ENCODE data around the gene GPLD1.

GPLD1 gene

GRCh38 chr6:24497254-24497970 is 8.0 kb upstream of the GPLD1 start:
- DNase-seq (ENCODE audit: insufficient read length) (no peak), FAIRE-seq (no peak)
- no peak for TF ChIP-seq TAF1 (IDR thresholded peaks at IDR 0.05; ENCODE audit: borderline replicate concordance, low read depth, low read length)
- TF ChIP-seq POLR2A (IDR thresholded peaks at IDR 0.05; ENCODE audit: low read depth, low read length) = no peak
- TF ChIP-seq POLR2AphosphoS5 (IDR thresholded peaks at IDR 0.05; ENCODE audit: low read depth, low read length) = no peak

DNA sequence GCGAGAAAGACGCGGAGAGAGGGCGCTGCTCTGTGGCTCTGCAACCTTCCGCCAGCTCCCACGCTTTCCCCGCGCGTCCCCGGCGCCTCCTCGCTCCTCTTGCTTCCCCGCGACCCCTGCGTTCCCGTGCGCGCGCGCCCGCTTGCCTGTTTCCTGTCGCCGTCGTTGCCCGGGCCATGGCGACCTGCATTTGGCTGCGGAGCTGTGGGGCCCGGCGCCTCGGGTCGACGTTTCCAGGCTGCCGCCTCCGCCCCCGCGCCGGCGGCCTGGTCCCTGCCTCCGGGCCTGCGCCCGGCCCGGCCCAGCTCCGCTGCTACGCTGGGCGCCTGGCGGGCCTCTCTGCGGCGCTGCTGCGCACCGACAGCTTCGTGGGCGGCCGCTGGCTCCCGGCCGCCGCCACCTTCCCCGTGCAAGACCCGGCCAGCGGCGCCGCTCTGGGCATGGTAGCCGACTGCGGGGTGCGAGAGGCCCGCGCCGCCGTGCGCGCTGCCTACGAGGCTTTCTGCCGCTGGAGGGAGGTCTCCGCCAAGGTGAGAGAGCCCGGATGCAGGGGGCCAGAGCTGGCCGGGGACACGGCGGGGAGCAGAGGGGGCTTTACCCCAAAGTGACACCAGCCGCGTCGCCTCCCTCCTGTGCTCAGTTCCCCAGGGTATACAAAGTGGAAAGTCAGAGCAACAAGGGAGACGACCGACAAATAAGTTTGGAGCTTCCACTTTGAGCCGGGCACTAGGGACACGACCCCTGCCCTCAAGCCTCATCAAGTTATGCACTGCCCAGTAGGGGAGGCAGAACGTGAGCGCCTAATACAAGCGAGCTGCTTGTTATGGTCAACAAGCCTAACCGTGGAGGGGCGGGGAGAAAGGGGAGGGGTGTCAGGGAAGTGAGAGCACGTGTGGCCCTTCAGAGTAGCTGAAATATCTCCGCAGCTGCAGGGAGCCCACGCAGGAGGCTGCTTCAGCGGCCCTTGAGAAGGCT is 5.7 kb upstream of the GPLD1 start, which contains the start of gene ALDH5A1:
Gene ALDH5A1, plus strand, starts transcription at position 149 of the 975 bp plus-strand sequence. Its CDS starts 28 bp downstream, at position 177.
- DNase-seq (ENCODE audit: insufficient read length) (peak; percentile 66), FAIRE-seq (peak; percentile 83)
- TF ChIP-seq POLR2AphosphoS5 (IDR thresholded peaks at IDR 0.05; ENCODE audit: low read depth, low read length) = no peak
- TF ChIP-seq TAF1 (IDR thresholded peaks at IDR 0.05; ENCODE audit: borderline replicate concordance, low read depth, low read length) = no peak
- no peak; the same call in 1 of the 2 replicates for TF ChIP-seq POLR2A (IDR thresholded peaks at IDR 0.05; ENCODE audit: low read depth, low read length)

GRCh38 chr6:24493945-24494820 is 4.8 kb upstream of the GPLD1 start:
- DNase-seq (ENCODE audit: insufficient read length) (no peak), FAIRE-seq (peak; percentile 65)
- no peak for TF ChIP-seq POLR2A (IDR thresholded peaks at IDR 0.05; ENCODE audit: low read depth, low read length)
- no peak for TF ChIP-seq POLR2AphosphoS5 (IDR thresholded peaks at IDR 0.05; ENCODE audit: low read depth, low read length)
- TF ChIP-seq TAF1 (IDR thresholded peaks at IDR 0.05; ENCODE audit: borderline replicate concordance, low read depth, low read length) = no peak

DNA sequence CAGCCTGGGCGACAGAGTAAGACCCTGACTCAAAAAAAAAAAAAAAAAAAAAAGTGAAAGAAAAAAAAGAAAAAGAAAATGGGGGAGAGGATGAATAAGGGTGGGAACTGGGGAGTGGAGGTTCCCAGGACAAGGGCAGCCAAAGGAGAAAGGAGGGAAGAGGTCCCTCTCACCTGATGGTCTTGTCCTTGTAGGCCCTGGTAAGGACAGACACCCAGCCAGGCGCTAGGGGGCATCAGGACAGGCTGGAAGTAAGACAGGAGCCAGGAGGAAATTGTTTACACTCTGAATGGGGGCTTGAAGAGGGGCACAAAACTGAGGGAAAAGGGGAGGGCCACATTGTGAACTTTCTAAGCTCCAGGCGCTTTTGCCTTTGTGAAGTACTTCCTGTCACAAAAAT is 3.1 kb upstream of the GPLD1 start:
- FAIRE-seq (no peak), DNase-seq (ENCODE audit: insufficient read length) (no peak)
- TF ChIP-seq POLR2A (IDR thresholded peaks at IDR 0.05; ENCODE audit: low read depth, low read length) = no peak

GRCh38 chr6:24490948-24491347 is 1.6 kb upstream of the GPLD1 start:
- no peak for TF ChIP-seq POLR2AphosphoS5 (IDR thresholded peaks at IDR 0.05; ENCODE audit: low read depth, low read length)
- no peak for TF ChIP-seq TAF1 (IDR thresholded peaks at IDR 0.05; ENCODE audit: borderline replicate concordance, low read depth, low read length)
- no peak for FAIRE-seq
- DNase-seq (ENCODE audit: insufficient read length) = no peak

GRCh38 chr6:24489881-24490280 is 503 bp upstream of the GPLD1 start:
- TF ChIP-seq TAF1 (IDR thresholded peaks at IDR 0.05; ENCODE audit: borderline replicate concordance, low read depth, low read length) (no peak), POLR2AphosphoS5 (IDR thresholded peaks at IDR 0.05; ENCODE audit: low read depth, low read length) (no peak), POLR2A (IDR thresholded peaks at IDR 0.05; ENCODE audit: low read depth, low read length) (no peak)
- DNase-seq (ENCODE audit: insufficient read length) (no peak), FAIRE-seq (no peak)

GRCh38 chr6:24486065-24486464 is 3.3 kb downstream of the GPLD1 start:
- FAIRE-seq = no peak
- no peak for TF ChIP-seq POLR2A (IDR thresholded peaks at IDR 0.05; ENCODE audit: low read depth, low read length)
- TF ChIP-seq POLR2AphosphoS5 (IDR thresholded peaks at IDR 0.05; ENCODE audit: low read depth, low read length) = no peak
- TF ChIP-seq TAF1 (IDR thresholded peaks at IDR 0.05; ENCODE audit: borderline replicate concordance, low read depth, low read length) = no peak
- no peak for DNase-seq (ENCODE audit: insufficient read length)

GRCh38 chr6:24484657-24485323 is 4.6 kb downstream of the GPLD1 start:
- FAIRE-seq (no peak), DNase-seq (ENCODE audit: insufficient read length) (no peak)
- TF ChIP-seq TAF1 (IDR thresholded peaks at IDR 0.05; ENCODE audit: borderline replicate concordance, low read depth, low read length) = no peak
- no peak for TF ChIP-seq POLR2A (IDR thresholded peaks at IDR 0.05; ENCODE audit: low read depth, low read length)
- no peak for TF ChIP-seq POLR2AphosphoS5 (IDR thresholded peaks at IDR 0.05; ENCODE audit: low read depth, low read length)

DNA sequence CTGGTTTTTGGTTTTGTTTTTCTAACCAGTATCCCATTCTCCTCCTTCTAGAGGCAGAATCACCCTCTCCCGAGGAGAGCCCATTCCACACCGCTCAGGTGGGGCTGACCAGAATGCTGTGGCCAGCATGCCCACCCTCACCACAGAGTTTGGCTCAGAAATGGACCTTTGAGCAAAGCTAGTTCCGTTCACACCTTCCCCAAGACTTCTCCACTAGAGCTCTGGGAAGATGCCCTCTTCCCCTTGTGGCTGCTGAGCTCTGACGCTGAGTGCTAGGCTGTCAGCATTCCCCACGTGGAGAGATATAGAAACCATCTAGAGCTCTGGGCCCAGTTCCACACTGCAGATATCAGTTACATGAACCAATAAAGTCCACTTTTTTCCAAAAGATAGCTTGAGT is 7.9 kb downstream of the GPLD1 start:
- no peak for FAIRE-seq

DNA sequence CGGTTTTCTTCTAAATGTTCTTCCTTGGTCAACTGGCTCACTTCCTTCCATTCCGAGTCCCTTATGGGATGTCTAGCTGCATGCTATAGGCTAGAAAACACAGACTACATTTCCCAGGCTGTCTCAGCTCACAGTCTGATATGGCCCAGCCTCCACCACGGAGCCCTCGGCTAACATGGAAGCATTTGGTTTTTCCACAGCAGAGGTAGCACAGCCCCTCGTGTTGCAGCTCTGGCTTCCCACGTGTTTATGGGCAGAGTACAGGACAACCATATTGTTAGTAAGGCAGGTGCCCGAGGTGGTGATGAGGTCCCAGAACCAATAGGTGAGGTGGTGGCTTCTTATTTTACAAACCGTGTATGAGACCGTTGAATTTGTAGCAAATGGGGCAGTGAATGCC is 8.7 kb downstream of the GPLD1 start:
- no peak for TF ChIP-seq POLR2A (IDR thresholded peaks at IDR 0.05; ENCODE audit: low read depth, low read length)
- TF ChIP-seq POLR2AphosphoS5 (IDR thresholded peaks at IDR 0.05; ENCODE audit: low read depth, low read length) = no peak
- TF ChIP-seq TAF1 (IDR thresholded peaks at IDR 0.05; ENCODE audit: borderline replicate concordance, low read depth, low read length) = no peak
- DNase-seq (ENCODE audit: insufficient read length) (no peak), FAIRE-seq (no peak)

More for the DNA sequence above, 7.9 kb downstream of the GPLD1 start:
- no peak for TF ChIP-seq TAF1 (IDR thresholded peaks at IDR 0.05; ENCODE audit: borderline replicate concordance, low read depth, low read length)
- no peak for TF ChIP-seq POLR2A (IDR thresholded peaks at IDR 0.05; ENCODE audit: low read depth, low read length)
- no peak for TF ChIP-seq POLR2AphosphoS5 (IDR thresholded peaks at IDR 0.05; ENCODE audit: low read depth, low read length)
- no peak for DNase-seq (ENCODE audit: insufficient read length)
